LNCaP clone FGC (cell line): ENCODE results near the gene SLC26A8.
"Not testable (repeated sequence)": the region's sequence is repeated elsewhere in the genome, so short reads cannot be mapped to it uniquely, and the experiment has no call there.

ENCODE experiments used
- DNase-seq: peaks from one replicate; pipeline ENCODE4 v3.0.0-alpha.2; 2011; ENCODE audit warnings: low read depth
- H3K4me3 ChIP-seq: 2 replicates; pipeline ENCODE4 v1.5.1; 2011; ENCODE audit warnings: mild to moderate bottlenecking, low read depth, low read length, control low read depth
- TF ChIP-seq, protein P1 (sequence below): IDR thresholded peaks from 2 replicates; pipeline ENCODE4 v1.5.1; 2012; ENCODE audit warnings: mild to moderate bottlenecking; ENCODE audit not compliant: control insufficient read depth, insufficient read depth; ENCODE audit errors: extremely low read depth

SLC26A8 gene

DNA sequence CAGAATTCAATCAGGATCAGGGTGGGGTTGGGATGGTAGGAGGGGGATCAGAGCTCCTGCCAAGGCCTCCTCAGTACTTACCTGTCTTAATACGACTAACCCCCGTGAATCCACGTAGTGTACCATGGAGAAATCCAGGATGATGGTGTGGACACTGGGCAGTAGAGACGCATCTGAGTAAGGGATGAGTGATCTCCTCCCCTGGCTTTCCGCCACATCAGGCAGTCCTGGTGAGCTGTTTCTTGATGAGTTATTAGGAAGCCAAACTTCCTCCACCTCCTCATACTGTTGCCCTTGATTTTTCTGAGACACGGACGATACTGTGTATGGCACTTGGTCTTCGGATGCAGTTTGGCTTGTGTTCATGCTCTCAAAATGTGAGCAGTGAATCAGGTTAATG is 69.4 kb downstream of the SLC26A8 start:
- DNase-seq, result no peak
- no peak overlapping the region for H3K4me3 ChIP-seq
- TF ChIP-seq, protein P1, sequence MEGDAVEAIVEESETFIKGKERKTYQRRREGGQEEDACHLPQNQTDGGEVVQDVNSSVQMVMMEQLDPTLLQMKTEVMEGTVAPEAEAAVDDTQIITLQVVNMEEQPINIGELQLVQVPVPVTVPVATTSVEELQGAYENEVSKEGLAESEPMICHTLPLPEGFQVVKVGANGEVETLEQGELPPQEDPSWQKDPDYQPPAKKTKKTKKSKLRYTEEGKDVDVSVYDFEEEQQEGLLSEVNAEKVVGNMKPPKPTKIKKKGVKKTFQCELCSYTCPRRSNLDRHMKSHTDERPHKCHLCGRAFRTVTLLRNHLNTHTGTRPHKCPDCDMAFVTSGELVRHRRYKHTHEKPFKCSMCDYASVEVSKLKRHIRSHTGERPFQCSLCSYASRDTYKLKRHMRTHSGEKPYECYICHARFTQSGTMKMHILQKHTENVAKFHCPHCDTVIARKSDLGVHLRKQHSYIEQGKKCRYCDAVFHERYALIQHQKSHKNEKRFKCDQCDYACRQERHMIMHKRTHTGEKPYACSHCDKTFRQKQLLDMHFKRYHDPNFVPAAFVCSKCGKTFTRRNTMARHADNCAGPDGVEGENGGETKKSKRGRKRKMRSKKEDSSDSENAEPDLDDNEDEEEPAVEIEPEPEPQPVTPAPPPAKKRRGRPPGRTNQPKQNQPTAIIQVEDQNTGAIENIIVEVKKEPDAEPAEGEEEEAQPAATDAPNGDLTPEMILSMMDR, result no peak

DNA sequence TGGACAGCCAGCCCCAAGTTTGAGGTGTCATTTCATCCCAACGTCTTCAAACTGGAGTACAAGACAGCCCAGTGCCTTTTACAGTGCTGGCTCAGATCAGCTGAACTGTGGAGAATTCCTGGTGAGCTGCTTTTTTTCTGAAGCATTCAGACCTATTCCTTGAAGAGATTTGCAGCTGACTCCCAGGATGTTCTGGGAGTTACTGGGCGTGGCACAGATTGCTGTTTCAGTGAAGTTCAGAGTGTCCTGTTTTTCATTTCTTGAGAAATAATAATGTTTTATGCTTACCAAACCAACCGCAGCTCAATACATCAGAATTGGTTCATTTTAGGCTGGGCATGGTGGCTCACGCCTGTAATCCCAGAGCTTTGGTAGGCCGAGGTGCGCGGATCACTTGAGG is 70.1 kb downstream of the SLC26A8 start:
- no peak for DNase-seq
- TF ChIP-seq, protein P1, result no peak
- no peak overlapping the region for H3K4me3 ChIP-seq

DNA sequence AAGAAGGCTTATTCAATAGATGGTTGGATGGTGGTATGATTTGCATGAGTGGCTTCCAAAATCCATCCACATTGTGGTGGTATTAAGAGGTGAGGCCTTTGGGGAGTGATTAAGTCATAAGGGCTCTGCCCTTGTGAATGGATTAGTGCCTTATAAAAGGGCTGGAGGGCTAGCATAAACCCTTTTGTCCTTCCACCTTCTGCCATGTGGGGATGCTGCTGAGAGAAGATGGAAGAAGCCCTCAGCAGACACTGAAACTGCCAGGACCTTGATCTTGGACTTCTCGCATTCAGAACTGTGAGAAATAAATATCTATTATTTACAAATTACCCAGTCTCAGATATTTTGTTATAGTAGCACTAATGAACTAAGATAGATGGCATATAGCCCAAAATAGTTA is 75.7 kb downstream of the SLC26A8 start:
- TF ChIP-seq, protein P1, result peak; percentile 22
- no peak for DNase-seq
- no peak overlapping the region for H3K4me3 ChIP-seq

DNA sequence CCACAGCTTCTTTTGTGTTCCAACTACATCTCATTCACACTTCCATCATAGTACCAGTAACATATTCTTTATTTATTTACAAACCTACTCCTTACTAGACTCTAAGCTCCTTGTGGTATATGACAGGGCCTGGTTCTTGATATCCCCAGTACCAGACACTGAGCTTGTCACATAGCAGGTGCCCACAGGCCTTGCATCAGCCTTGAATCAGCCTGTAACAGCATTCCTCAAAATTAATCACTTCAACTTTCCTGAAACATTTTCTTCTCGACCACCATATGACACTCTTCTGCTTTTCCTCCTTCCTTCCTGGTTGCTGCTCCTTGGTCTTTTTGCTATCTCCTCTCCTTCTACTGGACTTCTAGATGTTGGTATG is 78.8 kb downstream of the SLC26A8 start:
- no peak overlapping the region for H3K4me3 ChIP-seq
- no peak for DNase-seq
- TF ChIP-seq, protein P1, result no peak

DNA sequence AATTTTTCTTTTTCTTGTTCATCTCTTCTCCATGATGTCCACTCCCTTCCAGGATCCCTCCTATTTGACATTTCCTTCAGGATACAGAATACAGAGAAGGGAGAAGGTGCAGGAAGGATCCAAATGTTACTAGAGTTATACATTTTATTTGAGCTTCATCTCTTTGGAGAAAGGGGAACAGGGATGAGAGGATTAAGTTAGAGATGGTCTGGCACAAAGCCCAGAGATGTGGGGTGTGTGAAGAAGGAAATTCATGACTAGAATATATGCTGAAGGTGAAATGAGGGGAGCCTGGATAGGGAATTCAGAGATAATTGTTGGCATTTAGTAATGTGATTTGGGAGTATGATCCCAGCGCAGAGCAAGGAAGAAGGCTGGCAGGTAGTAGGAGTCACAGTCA is 81.1 kb downstream of the SLC26A8 start:
- no peak overlapping the region for H3K4me3 ChIP-seq
- TF ChIP-seq, protein P1, result no peak
- DNase-seq, result no peak

DNA sequence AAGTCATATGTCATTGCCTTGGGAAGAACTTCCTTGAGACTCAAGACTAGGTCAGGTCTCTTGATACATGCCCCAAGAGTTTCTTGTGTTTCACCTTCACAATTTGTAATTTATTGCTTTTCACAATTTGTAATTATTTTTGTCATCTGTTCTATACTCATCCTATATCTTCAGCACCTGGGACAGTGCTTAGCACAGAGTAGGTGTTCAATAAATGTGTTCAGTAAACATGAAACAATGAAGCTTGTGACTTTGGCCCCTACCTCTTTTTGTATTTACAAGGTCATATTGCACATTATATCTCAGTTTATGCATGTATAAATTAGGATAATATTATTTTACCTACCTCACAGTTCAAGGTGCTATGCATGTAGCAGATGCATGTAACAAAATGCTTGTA is 82.1 kb downstream of the SLC26A8 start:
- H3K4me3 ChIP-seq, result no peak overlapping the region
- DNase-seq, result no peak
- TF ChIP-seq, protein P1, result no peak

DNA sequence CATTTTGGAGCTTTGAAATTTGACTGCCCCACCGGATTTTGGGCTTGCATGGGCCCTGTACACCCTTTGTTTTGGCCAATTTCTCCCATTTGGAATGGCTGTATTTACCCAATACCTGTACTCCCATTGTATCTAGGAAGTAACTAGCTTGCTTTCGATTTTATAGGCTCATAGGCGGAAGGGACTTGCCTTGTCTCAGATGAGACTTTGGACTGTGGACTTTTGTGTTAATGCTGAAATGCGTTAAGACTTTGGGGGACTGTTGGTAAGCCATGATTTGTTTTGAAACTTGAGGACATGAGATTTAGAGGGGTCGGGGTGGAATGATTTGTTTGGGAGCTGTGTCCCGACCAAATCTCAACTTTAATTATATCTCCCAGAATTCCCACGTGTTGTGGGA is 83.3 kb downstream of the SLC26A8 start:
- DNase-seq, H3K4me3 ChIP-seq: not testable (repeated sequence)

DNA sequence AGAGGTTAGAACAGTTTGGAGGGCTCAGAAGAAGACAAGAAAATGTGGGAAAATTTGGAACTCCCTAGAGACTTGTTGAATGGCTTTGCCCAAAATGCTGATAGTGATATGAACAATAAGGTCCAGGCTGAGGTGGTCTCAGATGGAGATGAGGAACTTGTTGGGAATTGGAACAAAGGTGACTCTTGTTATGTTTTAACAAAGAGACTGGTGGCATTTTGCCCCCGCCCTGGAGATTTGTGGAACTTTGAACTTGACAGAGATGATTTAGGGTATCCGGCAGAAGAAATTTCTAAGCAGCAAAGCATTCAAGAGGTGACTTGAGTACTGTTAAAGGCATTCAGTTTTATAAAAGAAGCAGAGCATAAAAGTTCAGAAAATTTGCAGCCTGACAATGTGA is 84.4 kb downstream of the SLC26A8 start:
- DNase-seq, H3K4me3 ChIP-seq: not testable (repeated sequence)

DNA sequence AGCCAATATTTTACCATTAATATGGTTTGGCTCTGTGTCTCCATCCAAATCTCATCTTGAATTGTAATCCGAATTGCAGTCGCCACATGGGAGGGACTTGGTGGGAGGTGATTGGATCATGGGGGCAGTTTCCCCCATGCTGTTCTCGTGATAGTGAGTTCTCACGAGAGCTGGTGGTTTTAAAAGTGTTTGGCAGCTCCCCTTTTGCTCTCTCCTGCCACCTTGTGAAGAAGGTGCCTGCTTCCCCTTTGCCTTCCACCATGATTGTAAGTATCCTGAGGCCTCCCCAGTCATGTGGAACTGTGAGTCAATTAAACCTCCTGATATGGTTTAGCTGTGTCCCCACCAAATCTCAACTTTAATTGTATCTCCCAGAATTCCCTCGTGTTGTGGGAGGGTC is 85.2 kb downstream of the SLC26A8 start:
- not testable (repeated sequence) for DNase-seq, H3K4me3 ChIP-seq
